GM18951 (cell line): Measurements from ENCODE around the gene ANKRD31.
"Not testable (repeated sequence)": the region's sequence is repeated elsewhere in the genome, so short reads cannot be mapped to it uniquely, and the experiment has no call there.

Source experiments
- POLR2A ChIP-seq: IDR thresholded peaks from 4 replicates; pipeline ENCODE4 v1.6.1; 2011; ENCODE audit warnings: mild to moderate bottlenecking; ENCODE audit not compliant: insufficient read length, insufficient read depth; ENCODE audit errors: extremely low read depth
- in situ Hi-C: fragments of 300-500 bp; cut with MboI; formaldehyde crosslinking; loops from one replicate; pipeline ENCODE4 v1.12.0; 2022; ENCODE audit warnings: low sequenced_read_pairs, mixed read lengths, inconsistent platforms; ENCODE audit not compliant: unreplicated experiment

The ANKRD31 gene

GRCh38 chr5:75108931-75109596 lies 127.6 kb downstream of the ANKRD31 start:
- no peak for TF ChIP-seq POLR2A
- in situ Hi-C loops = no loop called here

GRCh38 chr5:75108515-75108914 lies 128.2 kb downstream of the ANKRD31 start:
- no peak for TF ChIP-seq POLR2A

GRCh38 chr5:75095956-75096355 lies 140.7 kb downstream of the ANKRD31 start:
- in situ Hi-C loops = not testable (repeated sequence)

More at GRCh38 chr5:75108515-75108914, 128.2 kb downstream of the ANKRD31 start:
- in situ Hi-C loops = no loop called here

- in situ Hi-C loops = no loop called here
- no peak for TF ChIP-seq POLR2A
These were observed 145.1 kb downstream of the ANKRD31 start for GRCh38 chr5:75091597-75091996.

- in situ Hi-C loops = no loop called here
- no peak for TF ChIP-seq POLR2A
These were observed 147.0 kb downstream of the ANKRD31 start for GRCh38 chr5:75089662-75090061.

- in situ Hi-C loops = no loop called here
- TF ChIP-seq POLR2A = no peak
These were observed 147.5 kb downstream of the ANKRD31 start for GRCh38 chr5:75089137-75089536.

- no peak for TF ChIP-seq POLR2A
- in situ Hi-C loops = no loop called here
These were observed 148.0 kb downstream of the ANKRD31 start for GRCh38 chr5:75088648-75089047.

- TF ChIP-seq POLR2A = no peak
- in situ Hi-C loops = no loop called here
These were observed 155.2 kb downstream of the ANKRD31 start for GRCh38 chr5:75081510-75081909.

GRCh38 chr5:75079346-75079745 lies 157.3 kb downstream of the ANKRD31 start:
- in situ Hi-C loops = not testable (repeated sequence)

- no peak for TF ChIP-seq POLR2A
- in situ Hi-C loops = no loop called here
These were observed 158.7 kb downstream of the ANKRD31 start for GRCh38 chr5:75078027-75078426.

- TF ChIP-seq POLR2A = no peak
- in situ Hi-C loops = no loop called here
These were observed 164.6 kb downstream of the ANKRD31 start for GRCh38 chr5:75072061-75072460.

GRCh38 chr5:75071100-75071499 lies 165.6 kb downstream of the ANKRD31 start:
- in situ Hi-C loops = no loop called here
- no peak for TF ChIP-seq POLR2A

- TF ChIP-seq POLR2A = no peak
- in situ Hi-C loops = no loop called here
These were observed 169.2 kb downstream of the ANKRD31 start for GRCh38 chr5:75067434-75067833.

GRCh38 chr5:75062925-75063531 lies 173.7 kb downstream of the ANKRD31 start:
- in situ Hi-C loops = no loop called here
- no peak for TF ChIP-seq POLR2A

- no peak for TF ChIP-seq POLR2A
- in situ Hi-C loops = no loop called here
These were observed 176.6 kb downstream of the ANKRD31 start for GRCh38 chr5:75059912-75060545.
